Epithelial cell of proximal tubule (primary cell): ENCODE measurements around the gene NEK5. TPM values are rescaled to one million over a fixed set of nuclear protein-coding genes. Genes with fewer than 3 reads are reported as not detected.

ENCODE experiments used
- DNase-seq: peaks from one replicate; pipeline ENCODE4 v3.0.0-alpha.2; 2011; ENCODE audit warnings: low read depth
- H3K4me3 ChIP-seq: 2 replicates; pipeline ENCODE4 v1.5.1; 2011; ENCODE audit warnings: low read depth, mild to moderate bottlenecking, low read length
- total RNA-seq: library from RNA; depleted of rRNA; stranded (reverse); fragments of >200 nt; gene quantifications from 2 replicates; pipeline ENCODE4 v1.2.3, GENCODE V29; 2015
- TF ChIP-seq, protein P1 (sequence below): conservative IDR thresholded peaks from 2 replicates; pipeline ENCODE4 v1.5.1; 2012; ENCODE audit warnings: low read depth, mild to moderate bottlenecking, low read length

NEK5 gene
- total RNA-seq, 1 donor from 2014 or later = not detected

DNA sequence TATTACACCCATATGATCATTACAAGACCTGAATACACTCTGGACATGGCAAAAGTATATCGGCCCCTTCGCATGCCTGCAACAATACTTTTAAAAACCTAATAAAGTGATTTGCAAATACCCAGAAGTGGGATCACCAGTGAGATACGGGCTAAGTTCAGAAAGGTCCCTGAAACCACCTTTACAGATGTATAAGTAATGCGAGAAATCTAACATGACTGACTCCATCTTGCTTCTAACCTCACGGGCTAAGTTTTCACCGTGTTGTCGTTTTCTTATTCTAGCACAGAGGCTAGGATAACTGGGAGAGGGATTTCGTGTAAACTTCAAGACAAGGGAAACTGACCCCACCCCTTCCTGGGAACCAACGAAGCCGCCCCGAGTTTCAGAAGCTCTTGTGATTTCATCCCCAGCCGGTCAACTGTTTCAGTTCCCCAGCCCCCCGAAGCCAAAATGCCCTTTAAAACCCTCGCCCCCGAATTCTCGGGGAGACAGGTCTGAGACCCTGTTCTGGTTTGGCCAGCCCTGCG lies 29.8 kb upstream of the NEK5 start:
- peak overlapping the region; percentile 81 for H3K4me3 ChIP-seq
- DNase-seq = no peak
- TF ChIP-seq, protein P1, sequence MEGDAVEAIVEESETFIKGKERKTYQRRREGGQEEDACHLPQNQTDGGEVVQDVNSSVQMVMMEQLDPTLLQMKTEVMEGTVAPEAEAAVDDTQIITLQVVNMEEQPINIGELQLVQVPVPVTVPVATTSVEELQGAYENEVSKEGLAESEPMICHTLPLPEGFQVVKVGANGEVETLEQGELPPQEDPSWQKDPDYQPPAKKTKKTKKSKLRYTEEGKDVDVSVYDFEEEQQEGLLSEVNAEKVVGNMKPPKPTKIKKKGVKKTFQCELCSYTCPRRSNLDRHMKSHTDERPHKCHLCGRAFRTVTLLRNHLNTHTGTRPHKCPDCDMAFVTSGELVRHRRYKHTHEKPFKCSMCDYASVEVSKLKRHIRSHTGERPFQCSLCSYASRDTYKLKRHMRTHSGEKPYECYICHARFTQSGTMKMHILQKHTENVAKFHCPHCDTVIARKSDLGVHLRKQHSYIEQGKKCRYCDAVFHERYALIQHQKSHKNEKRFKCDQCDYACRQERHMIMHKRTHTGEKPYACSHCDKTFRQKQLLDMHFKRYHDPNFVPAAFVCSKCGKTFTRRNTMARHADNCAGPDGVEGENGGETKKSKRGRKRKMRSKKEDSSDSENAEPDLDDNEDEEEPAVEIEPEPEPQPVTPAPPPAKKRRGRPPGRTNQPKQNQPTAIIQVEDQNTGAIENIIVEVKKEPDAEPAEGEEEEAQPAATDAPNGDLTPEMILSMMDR = no peak

DNA sequence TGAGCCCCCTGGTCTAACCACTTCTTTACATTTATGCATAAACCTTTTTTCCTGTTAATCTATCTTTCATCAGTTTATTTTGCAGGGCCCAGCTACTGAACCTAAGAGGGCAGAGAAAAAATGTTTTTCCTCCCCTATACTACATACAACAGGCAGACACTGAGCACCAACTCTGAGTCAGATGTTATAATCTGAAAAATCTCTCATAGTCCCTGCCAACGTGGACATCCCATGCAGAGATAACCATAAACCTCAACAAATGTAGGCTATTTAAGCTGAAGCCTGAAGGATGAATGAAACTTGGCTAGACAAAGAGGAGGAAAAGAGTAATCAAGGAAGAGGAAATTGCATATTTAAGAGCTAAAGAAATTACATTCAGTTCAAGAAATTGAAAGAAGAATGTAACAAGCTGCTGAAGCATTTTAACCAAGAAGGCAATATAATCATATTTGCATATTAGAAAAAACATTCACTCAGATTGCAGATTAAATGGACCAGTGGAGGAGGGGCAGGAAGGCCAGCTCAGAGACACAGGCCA lies 27.9 kb upstream of the NEK5 start:
- H3K4me3 ChIP-seq = no peak overlapping the region
- no peak for DNase-seq
- TF ChIP-seq, protein P1 = no peak

DNA sequence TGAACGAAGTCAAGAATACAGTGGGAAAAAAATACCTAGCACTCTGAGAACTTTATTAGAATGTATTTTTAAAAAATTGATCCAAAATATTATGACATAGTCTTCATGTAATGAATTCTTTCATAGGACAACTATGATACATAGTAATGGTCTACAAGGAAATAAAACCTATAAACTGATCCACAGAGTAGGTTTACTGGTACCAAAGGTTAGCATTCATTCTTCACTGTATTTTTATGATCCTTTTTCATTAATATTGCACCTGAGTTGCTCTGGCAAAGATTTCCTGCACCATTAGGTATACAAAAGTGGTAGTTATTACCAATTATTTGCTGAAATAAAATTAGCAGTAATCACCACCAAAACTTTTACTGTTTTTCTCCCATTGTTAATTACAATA lies 26.3 kb upstream of the NEK5 start:
- H3K4me3 ChIP-seq = no peak overlapping the region
- TF ChIP-seq, protein P1 = no peak
- DNase-seq = no peak

DNA sequence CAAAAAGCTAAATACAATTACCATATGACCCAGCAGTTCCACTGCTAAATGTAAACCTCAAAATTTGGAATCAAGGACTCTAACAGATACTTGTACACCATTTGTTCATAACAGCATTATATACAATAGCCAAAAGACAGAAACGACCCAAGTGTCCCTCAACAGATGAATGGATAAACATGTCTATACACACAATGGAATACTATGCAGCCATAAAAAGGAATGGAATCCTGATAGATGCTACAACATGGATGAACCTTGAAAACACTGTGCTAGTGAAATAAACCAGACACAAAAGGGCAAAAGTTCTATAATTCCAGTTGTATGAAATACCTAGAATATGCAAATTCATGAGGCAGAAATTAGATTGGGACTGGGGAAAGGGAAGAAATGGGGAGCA lies 18.4 kb upstream of the NEK5 start:
- TF ChIP-seq, protein P1 = no peak
- DNase-seq = no peak
- no peak overlapping the region for H3K4me3 ChIP-seq

DNA sequence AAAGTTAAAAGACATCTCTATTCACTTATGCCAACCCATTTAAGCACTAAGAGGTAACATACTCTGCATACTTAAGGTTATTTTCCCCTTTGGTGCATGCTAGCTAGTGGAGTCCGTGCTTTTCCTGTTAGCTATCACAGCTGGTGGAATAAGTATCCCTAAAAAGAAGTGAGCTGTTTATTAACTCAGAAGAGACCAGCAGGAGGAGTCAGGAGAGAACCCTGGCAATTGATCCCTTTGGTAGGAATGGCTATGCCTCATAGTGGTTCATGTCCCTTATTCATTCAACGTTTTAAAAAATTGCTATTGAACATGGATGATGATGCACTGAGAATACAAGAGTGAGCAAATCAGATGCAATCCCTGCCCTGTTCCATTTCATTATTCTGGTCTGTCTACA lies 12.4 kb upstream of the NEK5 start:
- DNase-seq = no peak
- TF ChIP-seq, protein P1 = peak; percentile 32
- no peak overlapping the region for H3K4me3 ChIP-seq

DNA sequence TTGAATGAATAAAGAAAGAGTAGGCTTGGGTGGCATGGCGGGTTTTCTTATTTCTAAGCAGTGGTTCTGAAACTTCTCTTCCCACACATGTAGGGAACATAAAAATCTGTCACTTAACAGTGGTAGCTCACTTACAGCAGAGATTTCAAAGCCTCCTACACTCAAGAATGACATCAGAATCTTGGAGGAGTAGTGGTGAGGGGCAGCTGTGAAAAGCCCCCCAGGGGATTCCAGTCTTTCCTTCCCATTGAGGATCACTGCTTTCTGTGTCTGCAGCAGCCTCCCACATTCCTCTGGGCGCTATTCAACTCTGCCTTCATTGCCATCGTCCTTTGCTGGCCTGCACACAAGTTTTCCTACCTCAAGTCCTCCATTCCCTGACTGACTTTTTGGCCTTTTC lies 8.6 kb upstream of the NEK5 start:
- no peak for DNase-seq
- TF ChIP-seq, protein P1 = no peak
- no peak overlapping the region for H3K4me3 ChIP-seq

DNA sequence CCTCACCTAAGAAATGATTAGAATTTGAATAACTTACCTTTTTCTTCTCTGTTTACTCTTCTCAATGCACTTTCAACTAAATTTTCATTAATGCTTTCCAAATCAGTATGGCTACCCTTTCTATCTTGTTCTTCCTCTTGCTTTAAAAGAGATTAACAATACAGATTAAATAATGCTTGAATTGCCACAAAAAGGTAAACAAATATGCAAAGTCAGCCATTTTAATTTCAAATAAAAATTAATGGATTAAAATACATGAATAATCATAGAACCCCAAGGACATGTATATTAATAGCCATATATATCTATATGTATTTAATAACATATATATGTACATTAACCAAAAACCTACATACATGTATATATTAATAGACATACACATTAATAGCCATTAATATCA lies 7.9 kb upstream of the NEK5 start:
- no peak for DNase-seq
- H3K4me3 ChIP-seq = no peak overlapping the region
- TF ChIP-seq, protein P1 = no peak
